ENCODE results near the gene TANC1.

The TANC1 gene

DNA sequence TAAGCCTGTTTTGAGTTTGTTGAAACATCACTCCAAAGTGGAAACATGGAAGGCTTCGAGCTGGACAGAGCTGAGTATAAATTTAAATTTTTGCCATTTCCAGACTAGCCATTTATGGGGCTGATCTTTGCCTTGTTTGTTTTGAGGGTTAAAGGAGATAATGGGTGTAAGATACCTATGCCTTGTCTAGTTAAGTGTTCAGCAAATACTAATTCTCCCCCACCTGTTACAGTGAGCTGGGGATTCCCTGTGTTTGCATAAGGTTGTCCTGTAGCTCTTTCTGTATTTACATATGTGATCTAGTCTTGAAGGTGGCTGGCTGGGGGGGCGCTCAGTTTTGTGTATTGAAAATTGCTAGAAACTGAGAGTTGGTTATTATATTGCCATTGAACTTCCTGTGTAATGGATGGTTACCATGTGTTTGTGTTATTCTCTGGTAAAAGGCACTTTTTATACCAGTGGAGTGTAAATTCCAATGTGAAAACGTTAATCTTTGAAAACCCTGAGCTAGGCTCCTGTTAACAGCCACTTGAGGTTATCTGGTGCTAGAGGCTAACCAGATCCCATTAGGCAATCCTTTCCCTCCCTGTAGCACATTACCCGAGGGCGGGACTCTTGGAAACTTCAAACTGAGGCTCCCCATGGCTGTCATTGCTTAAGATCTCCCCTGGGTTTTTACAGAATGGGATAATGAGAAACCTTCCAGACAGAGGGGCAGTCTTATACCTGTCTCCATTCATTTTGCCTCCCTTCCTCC is 26.7 kb downstream of the TANC1 start:
- no peak overlapping the region for H4K91ac ChIP-seq (ENCODE audit: low read depth, low read length)
- H3K79me2 ChIP-seq (ENCODE audit: control insufficient read depth, insufficient read depth, low read length, poor library complexity), result no peaks in the 10 kb centered on the region
- no peak overlapping the region for H2BK12ac ChIP-seq (ENCODE audit: low read length)
- peak overlapping the region; percentile 82 for H3K27ac ChIP-seq (ENCODE audit: low read depth, low read length)
- no peak overlapping the region for H3K9ac ChIP-seq (ENCODE audit: low read length)
- peak overlapping the region; percentile 37 for H2BK120ac ChIP-seq (ENCODE audit: insufficient read depth, low read length, poor library complexity)
- no peak overlapping the region for H3K4ac ChIP-seq (ENCODE audit: low read depth, low read length)
- H2AK5ac ChIP-seq (ENCODE audit: low read length), result no peak overlapping the region
- no peak overlapping the region for H3K18ac ChIP-seq (ENCODE audit: low read length)
- H4K8ac ChIP-seq (ENCODE audit: low read depth, low read length), result no peak overlapping the region
- H2AFZ ChIP-seq (ENCODE audit: insufficient read depth, low read length, poor library complexity), result no peak overlapping the region
- no peak overlapping the region for H2BK5ac ChIP-seq (ENCODE audit: low read depth, low read length, poor library complexity)
- no peak overlapping the region for H3K14ac ChIP-seq (ENCODE audit: low read length)
- peak overlapping the region; percentile 33 for H3K4me2 ChIP-seq (ENCODE audit: low read length)
- WGBS (ENCODE audit: extremely low coverage, insufficient coverage, insufficient read length), result no CpG with 5 or more reads among the region's 5 CpGs
- no peak overlapping the region for H3K4me3 ChIP-seq (ENCODE audit: low read depth, low read length)
- peaks cover 9% of the 10 kb centered on the region for H3K79me1 ChIP-seq (ENCODE audit: low read length)
- no peak overlapping the region for H4K12ac ChIP-seq (ENCODE audit: low read depth, low read length)
- DNase-seq, result peak in 1 of 2 donors; percentile 12
- no peak overlapping the region for H3K23ac ChIP-seq (ENCODE audit: low read length)
- H3K36me3 ChIP-seq (ENCODE audit: control insufficient read depth in 1 of 2, insufficient read depth in 2 of 2, low read length in 2 of 2), result no peaks in the 10 kb centered on the region
- no peaks in the 10 kb centered on the region for H3K9me3 ChIP-seq (ENCODE audit: insufficient read depth, low read depth, low read length)
- peaks cover 18 to 33% of the 10 kb centered on the region in 2 experiments for H3K4me1 ChIP-seq (ENCODE audit: control insufficient read depth in 1 of 2, insufficient read depth in 2 of 2, low read length in 2 of 2)
- H3K27me3 ChIP-seq (ENCODE audit: insufficient read depth, low read length), result no peaks in the 10 kb centered on the region

DNA sequence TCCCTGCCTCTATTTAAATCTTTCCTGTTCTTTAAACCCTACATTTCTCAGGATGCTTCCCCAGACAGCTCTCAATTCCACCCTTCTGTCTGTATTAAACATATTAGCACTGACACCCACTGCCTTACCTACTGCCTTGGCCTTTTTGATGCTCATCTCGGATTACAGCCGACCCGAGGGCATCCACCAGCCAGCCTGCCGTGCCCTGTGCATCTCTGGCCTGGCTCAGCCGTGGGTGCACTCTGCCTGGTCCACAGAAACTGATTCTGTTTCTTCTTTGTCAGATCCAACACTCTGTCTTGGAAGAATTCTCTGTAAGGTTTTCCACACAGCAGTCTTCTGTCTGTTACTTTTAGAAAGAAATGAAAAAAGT is 27.2 kb downstream of the TANC1 start:
- Histone ChIP-seq H2BK12ac (ENCODE audit: low read length) (peak overlapping the region; percentile 43), H3K4me1 (ENCODE audit: control insufficient read depth in 1 of 2, insufficient read depth in 2 of 2, low read length in 2 of 2) (peaks cover 23 to 34% of the 10 kb centered on the region in 2 experiments), H3K14ac (ENCODE audit: low read length) (no peak overlapping the region), H3K4me2 (ENCODE audit: low read length) (peak overlapping the region; percentile 13), H3K18ac (ENCODE audit: low read length) (peak overlapping the region; percentile 12), H2AFZ (ENCODE audit: insufficient read depth, low read length, poor library complexity) (no peak overlapping the region), H4K91ac (ENCODE audit: low read depth, low read length) (no peak overlapping the region), H3K4me3 (ENCODE audit: low read depth, low read length) (no peak overlapping the region), H3K36me3 (ENCODE audit: control insufficient read depth in 1 of 2, insufficient read depth in 2 of 2, low read length in 2 of 2) (no peaks in the 10 kb centered on the region), H3K9me3 (ENCODE audit: insufficient read depth, low read depth, low read length) (no peaks in the 10 kb centered on the region), H3K23ac (ENCODE audit: low read length) (no peak overlapping the region), H3K4ac (ENCODE audit: low read depth, low read length) (no peak overlapping the region), H2BK5ac (ENCODE audit: low read depth, low read length, poor library complexity) (peak overlapping the region; percentile 44), H4K8ac (ENCODE audit: low read depth, low read length) (no peak overlapping the region), H3K79me1 (ENCODE audit: low read length) (peaks cover 10% of the 10 kb centered on the region), H2AK5ac (ENCODE audit: low read length) (no peak overlapping the region), H4K12ac (ENCODE audit: low read depth, low read length) (no peak overlapping the region), H3K9ac (ENCODE audit: low read length) (no peak overlapping the region), H2BK120ac (ENCODE audit: insufficient read depth, low read length, poor library complexity) (peak overlapping the region; percentile 37), H3K79me2 (ENCODE audit: control insufficient read depth, insufficient read depth, low read length, poor library complexity) (no peaks in the 10 kb centered on the region), H3K27ac (ENCODE audit: low read depth, low read length) (peak overlapping the region; percentile 62), H3K27me3 (ENCODE audit: insufficient read depth, low read length) (no peaks in the 10 kb centered on the region)
- no CpG with 5 or more reads among the region's 5 CpGs for WGBS (ENCODE audit: extremely low coverage, insufficient coverage, insufficient read length)
- DNase-seq, result no peak

DNA sequence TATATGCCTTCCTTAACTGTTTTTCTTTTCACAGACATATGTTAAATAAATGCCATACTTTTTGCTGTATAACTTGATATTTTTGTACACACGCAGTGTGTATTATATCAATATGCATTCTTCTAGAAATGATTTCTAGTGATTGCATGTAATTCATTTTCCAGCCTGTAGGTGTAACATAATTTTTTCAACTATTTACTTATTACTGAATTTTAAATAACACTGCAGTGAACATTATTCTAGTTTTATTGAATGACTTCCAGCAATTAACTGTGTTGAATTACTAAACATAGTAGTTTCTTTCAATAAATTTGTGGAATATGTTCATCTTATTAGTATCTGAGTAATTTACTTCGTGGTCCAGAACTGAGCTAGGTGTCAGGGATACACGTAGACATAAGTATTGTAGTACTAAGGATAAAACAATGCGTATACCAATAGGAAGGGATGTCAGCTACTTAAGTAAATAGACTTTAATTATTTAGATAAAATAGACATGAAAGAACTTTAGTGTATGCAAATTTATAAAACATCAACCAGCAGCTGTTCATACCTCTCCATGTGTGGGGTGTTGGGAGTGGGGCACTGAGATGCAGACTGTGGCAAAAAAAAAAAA is 28.0 kb downstream of the TANC1 start:
- H3K9me3 ChIP-seq (ENCODE audit: insufficient read depth, low read depth, low read length), result no peaks in the 10 kb centered on the region
- H3K9ac ChIP-seq (ENCODE audit: low read length), result no peak overlapping the region
- no peak overlapping the region for H2BK12ac ChIP-seq (ENCODE audit: low read length)
- H2AFZ ChIP-seq (ENCODE audit: insufficient read depth, low read length, poor library complexity), result no peak overlapping the region
- H3K4me3 ChIP-seq (ENCODE audit: low read depth, low read length), result no peak overlapping the region
- no peak overlapping the region for H4K12ac ChIP-seq (ENCODE audit: low read depth, low read length)
- H2BK5ac ChIP-seq (ENCODE audit: low read depth, low read length, poor library complexity), result no peak overlapping the region
- no peak overlapping the region for H3K18ac ChIP-seq (ENCODE audit: low read length)
- H3K27me3 ChIP-seq (ENCODE audit: insufficient read depth, low read length), result no peaks in the 10 kb centered on the region
- no peak overlapping the region for H4K8ac ChIP-seq (ENCODE audit: low read depth, low read length)
- H3K4me2 ChIP-seq (ENCODE audit: low read length), result no peak overlapping the region
- DNase-seq, result peak in 1 of 2 donors; percentile 26
- no peaks in the 10 kb centered on the region for H3K36me3 ChIP-seq (ENCODE audit: control insufficient read depth in 1 of 2, insufficient read depth in 2 of 2, low read length in 2 of 2)
- peak overlapping the region; percentile 62 for H3K27ac ChIP-seq (ENCODE audit: low read depth, low read length)
- H3K79me2 ChIP-seq (ENCODE audit: control insufficient read depth, insufficient read depth, low read length, poor library complexity), result no peaks in the 10 kb centered on the region
- H2BK120ac ChIP-seq (ENCODE audit: insufficient read depth, low read length, poor library complexity), result no peak overlapping the region
- H3K23ac ChIP-seq (ENCODE audit: low read length), result no peak overlapping the region
- H3K79me1 ChIP-seq (ENCODE audit: low read length), result peaks cover 10% of the 10 kb centered on the region
- H2AK5ac ChIP-seq (ENCODE audit: low read length), result no peak overlapping the region
- H4K91ac ChIP-seq (ENCODE audit: low read depth, low read length), result no peak overlapping the region
- peaks cover 29 to 37% of the 10 kb centered on the region in 2 experiments for H3K4me1 ChIP-seq (ENCODE audit: control insufficient read depth in 1 of 2, insufficient read depth in 2 of 2, low read length in 2 of 2)
- H3K4ac ChIP-seq (ENCODE audit: low read depth, low read length), result no peak overlapping the region
- WGBS (ENCODE audit: extremely low coverage, insufficient coverage, insufficient read length), result no CpG with 5 or more reads among the region's 4 CpGs
- no peak overlapping the region for H3K14ac ChIP-seq (ENCODE audit: low read length)

DNA sequence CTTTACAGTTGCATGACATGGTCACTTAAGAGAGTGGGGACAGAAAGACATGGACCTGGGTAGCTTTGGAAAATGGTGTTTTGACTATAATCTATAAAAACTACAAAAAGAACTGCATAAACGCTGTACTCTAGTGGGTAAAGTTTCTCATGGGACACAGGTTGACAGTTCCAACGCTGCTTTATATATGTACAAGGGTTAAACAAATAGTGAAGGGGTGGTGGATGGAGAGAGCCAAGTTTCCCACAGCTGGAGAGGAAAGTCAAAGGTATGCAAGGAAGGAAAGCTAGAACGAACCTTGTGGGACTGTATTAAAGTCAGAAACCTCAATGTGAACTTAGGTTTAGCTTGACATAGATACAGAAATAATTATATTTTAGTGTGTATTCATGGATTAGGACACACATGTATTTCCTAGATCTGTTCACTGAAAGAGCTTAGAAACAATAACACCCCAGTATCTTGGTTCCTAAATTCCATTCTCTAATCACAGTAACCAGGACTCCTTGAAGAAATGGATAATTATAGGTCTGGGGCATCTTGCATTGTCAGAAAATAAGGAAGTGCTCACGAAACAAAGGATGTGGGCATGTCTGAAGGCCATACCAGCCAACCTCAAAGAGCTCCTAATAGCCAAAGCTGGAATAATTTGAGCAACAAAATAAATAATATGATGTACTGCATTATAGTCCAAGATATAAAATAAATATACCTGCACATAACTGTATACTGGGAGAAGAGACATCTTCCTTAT is 28.8 kb downstream of the TANC1 start:
- WGBS (ENCODE audit: extremely low coverage, insufficient coverage, insufficient read length), result no CpG with 5 or more reads among the region's 4 CpGs

More for the DNA sequence above, 28.8 kb downstream of the TANC1 start:
- no peak overlapping the region for H3K18ac ChIP-seq (ENCODE audit: low read length)
- H2BK120ac ChIP-seq (ENCODE audit: insufficient read depth, low read length, poor library complexity), result no peak overlapping the region
- no peak overlapping the region for H3K4ac ChIP-seq (ENCODE audit: low read depth, low read length)
- no peak overlapping the region for H2AFZ ChIP-seq (ENCODE audit: insufficient read depth, low read length, poor library complexity)
- H3K9ac ChIP-seq (ENCODE audit: low read length), result no peak overlapping the region
- H4K12ac ChIP-seq (ENCODE audit: low read depth, low read length), result no peak overlapping the region
- H3K79me2 ChIP-seq (ENCODE audit: control insufficient read depth, insufficient read depth, low read length, poor library complexity), result no peaks in the 10 kb centered on the region
- no peak overlapping the region for H2BK12ac ChIP-seq (ENCODE audit: low read length)
- no peak overlapping the region for H4K8ac ChIP-seq (ENCODE audit: low read depth, low read length)
- H3K27ac ChIP-seq (ENCODE audit: low read depth, low read length), result no peak overlapping the region
- H2AK5ac ChIP-seq (ENCODE audit: low read length), result no peak overlapping the region
- no peaks in the 10 kb centered on the region for H3K9me3 ChIP-seq (ENCODE audit: insufficient read depth, low read depth, low read length)
- H3K79me1 ChIP-seq (ENCODE audit: low read length), result peaks cover 10% of the 10 kb centered on the region
- H3K4me1 ChIP-seq (ENCODE audit: control insufficient read depth in 1 of 2, insufficient read depth in 2 of 2, low read length in 2 of 2), result peaks cover 29 to 39% of the 10 kb centered on the region in 2 experiments
- DNase-seq, result no peak
- H3K4me2 ChIP-seq (ENCODE audit: low read length), result no peak overlapping the region
- H3K27me3 ChIP-seq (ENCODE audit: insufficient read depth, low read length), result no peaks in the 10 kb centered on the region
- no peak overlapping the region for H3K23ac ChIP-seq (ENCODE audit: low read length)
- H3K36me3 ChIP-seq (ENCODE audit: control insufficient read depth in 1 of 2, insufficient read depth in 2 of 2, low read length in 2 of 2), result peaks cover 5 to 6% of the 10 kb centered on the region in 2 experiments
- H2BK5ac ChIP-seq (ENCODE audit: low read depth, low read length, poor library complexity), result no peak overlapping the region
- H4K91ac ChIP-seq (ENCODE audit: low read depth, low read length), result no peak overlapping the region
- no peak overlapping the region for H3K14ac ChIP-seq (ENCODE audit: low read length)
- no peak overlapping the region for H3K4me3 ChIP-seq (ENCODE audit: low read depth, low read length)

All from trophoblast cell (in vitro differentiated cells and primary cell).